GM19455 (cell line): ENCODE results near the gene OXER1.

Source experiments
- ATAC-seq: cut with Tn5 transposase; IDR thresholded peaks from one replicate; pipeline ENCODE4 v1.9.1; 2021; ENCODE audit not compliant: unreplicated experiment

Gene OXER1

DNA sequence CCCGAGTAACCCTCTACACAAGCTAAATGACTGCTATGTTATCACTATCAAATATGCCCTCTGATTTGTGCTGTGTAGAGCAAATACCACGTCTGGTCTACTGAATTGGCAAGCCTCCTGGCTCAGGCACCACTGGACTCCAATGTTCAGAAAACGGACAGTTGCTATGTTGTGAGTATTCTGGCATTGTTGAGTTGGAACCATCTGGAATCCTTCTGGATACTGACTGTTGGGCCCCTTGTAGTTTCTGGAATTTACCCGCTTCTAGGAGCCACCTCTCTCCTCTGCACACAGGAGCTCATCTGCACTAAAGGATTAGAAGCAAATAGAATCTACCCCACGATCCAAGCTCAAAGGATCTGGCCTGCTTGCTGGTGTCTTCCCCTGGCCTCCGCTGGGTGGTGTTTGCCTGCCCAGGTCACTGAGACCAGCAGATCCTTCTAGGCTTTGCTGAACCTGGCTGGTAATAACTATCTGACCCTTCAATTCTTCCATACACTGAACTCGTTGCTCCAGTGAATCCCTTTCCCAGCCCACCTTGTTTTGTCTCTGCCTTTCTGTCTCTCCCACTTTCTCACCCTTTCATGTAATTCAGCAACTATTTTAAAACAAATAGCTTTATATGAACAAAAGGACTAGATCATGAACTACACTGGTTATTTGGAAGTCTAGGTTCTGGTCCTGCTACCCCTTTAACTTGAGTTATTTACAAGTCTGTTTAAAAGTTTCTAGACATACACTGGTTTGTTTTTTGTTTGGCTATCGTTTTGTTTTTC lies 30.5 kb upstream of the OXER1 start:
- peak; percentile 34 for ATAC-seq

DNA sequence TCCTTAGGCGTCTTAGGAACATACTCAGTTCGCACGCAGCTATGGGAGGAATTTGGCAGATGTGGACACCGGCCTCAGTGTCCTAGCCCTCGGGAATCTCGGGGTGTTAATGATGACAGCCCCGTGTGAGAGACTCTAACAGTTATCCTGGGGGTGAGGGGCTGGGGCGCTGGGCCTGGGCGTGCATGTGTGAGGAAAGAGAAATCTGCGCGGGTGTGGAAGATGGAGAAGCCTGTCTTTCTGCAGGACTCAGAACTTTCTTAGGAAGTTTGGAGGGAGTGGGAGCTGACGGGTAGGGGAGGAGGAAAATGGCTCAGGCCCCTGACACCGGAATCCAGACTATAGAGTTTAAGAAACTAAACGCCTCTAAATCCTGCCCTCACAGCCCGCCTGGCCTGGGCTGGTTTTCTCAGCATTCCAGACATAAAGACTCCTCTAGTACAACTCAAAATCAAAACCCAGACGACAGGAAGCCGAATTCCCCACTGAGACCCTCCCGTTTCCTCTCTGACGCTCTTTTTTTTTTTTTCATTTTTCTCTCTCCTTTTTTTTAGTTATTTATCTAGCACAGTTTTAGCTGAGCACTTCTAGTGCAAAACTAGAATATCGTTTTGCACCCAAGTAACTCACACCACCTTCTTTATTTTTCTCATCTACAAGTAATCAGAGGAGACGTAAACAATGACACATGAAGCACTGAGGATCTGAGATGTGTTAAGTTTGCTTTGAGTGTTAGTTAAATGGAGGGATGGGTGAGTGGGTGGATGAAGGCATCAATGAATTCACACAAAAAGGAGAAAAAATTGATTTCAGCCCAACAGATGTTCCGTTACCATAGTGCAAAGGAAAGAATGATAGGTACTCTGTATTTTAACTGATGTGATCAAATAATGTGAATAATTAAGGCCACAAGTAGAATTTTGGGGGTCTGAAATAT lies 29.7 kb upstream of the OXER1 start:
- peak; percentile 1 for ATAC-seq

DNA sequence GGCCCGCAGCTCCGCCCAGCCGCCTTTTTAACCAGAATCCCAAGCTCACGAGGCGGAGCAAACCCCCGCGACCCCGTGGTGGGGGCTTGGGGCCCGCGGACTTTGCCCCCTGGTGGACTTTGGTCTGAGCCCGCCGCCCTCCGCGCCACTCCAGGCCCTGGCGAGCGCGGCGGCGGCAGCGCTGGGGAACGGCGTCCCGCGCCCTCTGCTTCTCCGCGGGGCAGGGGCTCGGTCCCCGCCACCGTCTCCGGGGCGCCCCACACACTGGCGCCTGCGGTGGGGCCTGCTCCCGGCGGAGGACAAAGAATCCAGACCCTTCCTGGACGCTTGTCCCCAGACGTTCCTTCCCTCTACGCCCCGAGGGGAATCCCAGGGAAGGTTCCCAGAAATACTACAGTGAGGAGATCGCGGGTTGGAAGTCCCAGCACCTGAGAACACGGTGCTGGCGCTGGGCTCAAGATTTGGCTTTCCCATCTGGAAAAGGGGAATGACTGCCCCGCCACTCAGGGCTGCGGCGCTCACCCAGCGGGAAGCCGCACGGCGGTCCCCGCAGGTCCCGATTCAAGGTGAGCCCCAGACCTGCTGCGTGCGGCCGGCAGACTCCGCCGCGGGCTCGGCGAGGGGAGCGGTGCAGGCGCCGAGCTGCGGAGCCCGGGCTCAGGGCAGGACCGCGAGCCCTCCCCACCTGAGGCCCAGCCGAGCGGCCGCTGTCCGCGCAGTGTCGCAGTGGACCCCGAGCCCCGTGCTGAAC lies 28.8 kb upstream of the OXER1 start, which contains the start of gene HAAO:
Gene HAAO (minus strand): TSS at position 1 of the 751 bp plus-strand sequence. CDS start 47 bp downstream, outside the sequence.
- ATAC-seq: peak; percentile 34

DNA sequence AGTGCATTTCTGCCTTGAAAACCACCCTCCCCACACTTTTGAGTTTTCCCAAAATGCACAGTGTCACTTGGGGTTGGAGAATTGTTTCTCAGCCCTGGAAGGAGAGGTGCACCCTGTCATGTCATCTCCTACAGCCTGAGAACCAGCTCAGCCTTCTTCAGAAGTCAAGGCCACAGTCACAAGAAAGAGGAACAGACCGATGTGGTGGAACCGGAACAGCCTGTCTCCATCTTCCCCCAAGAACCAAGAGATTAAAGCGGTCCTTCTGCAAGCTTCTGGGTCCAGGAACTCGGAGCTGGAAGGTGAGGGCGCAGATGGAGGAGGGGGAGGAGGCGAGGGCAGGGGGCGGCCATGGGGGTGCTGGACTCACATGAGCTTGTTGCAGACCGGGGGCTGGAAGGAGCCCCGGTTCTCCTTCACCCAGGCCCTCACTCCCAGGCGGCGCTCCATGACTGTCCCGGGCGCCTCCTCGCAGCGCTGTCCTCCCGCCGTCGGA lies 28.2 kb upstream of the OXER1 start:
- ATAC-seq: peak; percentile 28

DNA sequence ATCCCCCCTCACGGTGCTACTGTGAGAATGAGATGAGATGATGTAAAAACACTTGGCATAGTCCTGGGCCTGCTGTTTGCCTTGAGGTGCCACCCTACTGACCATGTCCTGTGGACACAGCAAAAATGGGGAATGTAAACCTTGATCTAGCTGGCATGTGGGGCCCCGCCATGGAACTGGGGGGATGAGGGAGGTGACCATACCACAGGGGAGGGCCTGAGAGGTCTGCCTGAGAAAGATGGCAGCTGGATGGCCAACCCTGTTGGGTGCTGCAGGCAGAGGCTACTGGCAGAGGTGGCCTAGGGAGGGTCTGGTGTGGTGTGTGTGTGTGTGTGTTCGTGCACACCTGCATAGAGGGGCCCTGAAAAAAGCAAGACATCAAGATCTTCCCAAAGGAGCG lies 27.7 kb upstream of the OXER1 start:
- no peak for ATAC-seq

DNA sequence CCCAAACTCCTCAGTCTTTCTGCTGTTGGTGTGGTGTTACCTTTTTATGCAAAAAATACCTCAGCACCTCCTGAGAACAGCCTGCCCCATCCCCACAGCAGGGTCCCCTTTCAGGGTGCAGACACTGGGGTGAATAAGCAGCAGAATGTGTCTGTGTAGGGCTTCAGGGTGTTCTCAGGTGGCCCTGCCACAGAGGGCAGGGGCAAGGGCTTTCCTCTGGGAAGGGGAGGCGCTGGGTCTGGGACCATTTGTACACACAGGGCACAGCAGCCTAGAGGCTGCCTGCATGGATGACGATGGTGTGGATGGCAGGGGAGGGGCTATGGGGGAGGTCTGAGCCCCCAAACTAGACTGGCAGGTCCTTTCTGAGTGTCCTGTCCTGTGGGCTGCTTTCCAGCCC lies 25.8 kb upstream of the OXER1 start:
- ATAC-seq: no peak

DNA sequence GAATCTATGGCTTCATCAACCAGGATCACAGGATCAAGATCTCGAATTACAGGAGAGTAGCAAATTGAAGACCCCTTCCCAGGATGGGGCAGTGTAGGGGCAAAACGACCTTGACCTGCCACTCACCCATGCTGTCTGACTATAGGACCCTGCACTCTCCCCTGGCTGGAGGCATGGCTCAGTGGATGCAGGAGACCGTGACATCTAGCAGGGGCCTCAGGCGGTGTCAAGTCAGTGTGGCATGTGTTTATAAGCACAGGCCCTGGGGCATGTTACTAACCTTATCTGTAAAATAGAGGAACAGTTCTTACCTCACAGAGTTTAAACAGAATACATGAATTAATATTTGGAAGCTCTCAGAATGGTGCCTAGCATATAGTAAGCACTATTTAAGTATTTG lies 24.9 kb upstream of the OXER1 start:
- no peak for ATAC-seq

DNA sequence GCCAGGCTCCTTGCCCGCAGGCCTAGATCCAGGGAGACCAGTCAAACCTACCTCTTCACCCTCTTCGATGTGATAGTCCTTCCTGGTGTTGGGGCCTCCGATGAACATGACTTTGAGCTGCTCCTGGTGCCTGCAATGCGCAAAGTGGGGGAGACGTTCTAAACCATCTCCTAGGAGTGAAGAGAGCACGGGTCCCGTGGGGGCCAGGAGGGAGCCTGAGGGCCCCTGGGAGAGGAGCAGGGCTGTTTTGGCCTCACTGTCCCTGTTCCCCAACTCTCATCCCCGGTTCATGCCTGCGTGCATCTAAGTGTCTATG lies 24.5 kb upstream of the OXER1 start:
- ATAC-seq: no peak

DNA sequence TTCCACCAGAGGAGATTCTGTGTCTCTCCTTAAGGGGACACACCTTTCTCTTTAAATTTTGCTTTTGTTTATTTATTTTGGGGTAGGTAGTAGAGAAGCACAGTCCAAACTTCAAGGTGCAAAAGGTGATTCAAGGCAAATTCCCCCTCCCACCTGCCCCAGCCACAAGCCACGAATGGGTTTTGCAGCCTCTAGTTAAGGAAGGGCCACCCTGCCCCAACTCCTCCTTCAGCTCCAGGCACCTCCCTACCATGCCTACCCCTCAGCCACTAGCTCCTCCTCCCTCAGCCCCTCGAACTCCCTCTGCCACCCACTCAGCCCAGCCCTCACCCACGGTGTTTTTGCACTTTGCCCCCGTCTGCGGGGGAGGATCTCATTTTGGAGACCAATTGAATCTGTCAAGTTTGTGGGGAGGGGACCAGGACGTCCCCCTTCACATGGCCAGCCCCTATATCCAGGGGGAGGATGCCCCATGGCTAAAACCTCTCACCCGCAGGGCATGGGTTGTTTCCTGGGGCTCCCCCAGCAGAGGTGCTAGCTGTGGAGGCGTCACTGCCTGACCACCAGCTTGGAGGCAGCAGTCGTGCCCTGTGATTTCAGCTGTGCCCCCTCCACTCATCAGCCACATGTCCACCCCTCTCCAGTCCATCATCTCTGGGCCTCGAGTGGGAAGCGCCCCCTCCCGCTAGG lies 24.0 kb upstream of the OXER1 start:
- ATAC-seq: no peak

DNA sequence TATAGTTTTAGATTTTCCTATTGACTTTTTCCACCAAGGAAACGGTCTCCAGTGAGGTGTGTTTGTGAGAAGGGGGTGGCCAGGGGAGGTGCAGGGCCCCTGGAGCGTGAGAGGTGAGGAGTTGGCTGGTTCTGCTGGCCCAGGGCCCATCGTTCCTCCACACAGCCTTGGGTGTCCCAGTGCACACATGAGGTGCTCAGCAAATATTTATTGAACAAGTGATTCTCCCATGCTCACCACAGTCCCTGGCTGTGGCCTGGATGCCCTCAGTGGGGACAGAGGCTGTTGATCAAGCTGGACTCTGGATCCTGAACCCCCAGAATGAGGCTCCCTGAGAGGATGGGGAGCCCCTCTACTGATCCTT lies 23.5 kb upstream of the OXER1 start:
- ATAC-seq: no peak

DNA sequence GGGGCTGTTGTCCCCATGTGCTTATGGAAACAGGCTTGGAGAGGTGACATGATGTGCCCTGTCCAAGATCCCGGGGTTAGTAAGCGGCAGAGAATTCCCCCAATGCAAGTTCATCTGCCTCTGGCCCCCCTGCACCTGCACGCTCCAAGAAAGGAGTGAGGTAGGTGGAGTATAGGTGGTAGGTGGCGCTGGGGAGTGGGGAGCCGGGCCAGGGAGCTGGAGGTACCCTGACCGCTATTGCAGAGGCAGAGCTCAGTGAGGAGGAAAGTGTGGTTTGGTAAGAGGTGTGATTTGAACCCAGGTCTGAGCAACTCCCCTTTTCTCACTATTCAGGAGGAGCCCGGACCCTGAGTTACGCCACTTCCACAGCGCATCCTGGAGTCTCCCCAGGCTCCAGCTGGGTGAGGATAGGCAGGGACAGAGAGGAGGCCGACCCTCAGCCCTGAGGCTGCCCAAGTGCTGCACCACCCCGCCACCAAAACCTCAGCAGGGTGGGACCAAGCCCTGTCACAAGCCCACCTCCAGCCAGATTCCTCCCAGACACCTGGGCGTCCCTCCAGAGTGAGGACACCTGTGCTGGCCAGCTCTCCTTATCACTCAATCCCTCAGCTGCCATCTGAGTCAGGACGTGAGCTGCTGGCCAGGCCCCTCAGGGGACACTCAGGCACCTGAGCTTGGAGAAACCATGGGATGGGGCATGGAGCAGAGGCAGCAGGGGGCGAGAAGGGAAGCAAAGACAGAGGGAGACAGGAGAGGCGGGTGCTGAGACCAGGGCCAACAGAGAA lies 22.8 kb upstream of the OXER1 start:
- no peak for ATAC-seq

DNA sequence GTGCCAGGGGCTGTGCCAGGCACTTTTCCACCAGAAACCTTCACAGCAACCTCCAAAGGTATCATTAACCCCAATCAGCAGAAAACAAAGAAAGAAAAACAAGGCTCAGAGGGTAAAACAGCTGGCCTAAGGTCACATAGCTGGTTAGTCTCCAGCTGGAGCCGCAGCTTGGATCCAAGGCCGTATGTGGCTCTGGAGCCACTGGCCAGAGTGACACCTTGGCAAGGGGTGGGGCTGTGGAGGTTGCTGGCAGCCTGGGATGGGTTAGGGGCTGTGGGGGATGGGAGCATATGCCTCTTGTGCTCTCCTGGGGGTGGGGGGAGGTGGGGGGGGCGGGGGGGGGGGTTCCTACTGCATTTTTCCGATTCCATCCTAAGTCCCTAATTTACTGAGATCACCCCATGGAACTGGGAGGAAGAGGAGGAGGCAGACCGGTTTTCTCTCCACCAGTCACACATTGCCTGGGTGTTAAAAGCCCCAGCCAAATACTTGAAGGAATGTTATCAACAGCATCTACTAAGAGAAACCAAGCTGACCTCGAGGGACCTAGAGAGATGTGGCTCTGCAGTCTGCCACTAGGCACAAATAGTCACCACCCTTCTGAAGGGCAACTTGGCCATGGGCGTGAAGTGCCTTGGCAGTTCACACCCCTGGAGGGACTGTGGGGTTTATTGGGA lies 20.4 kb upstream of the OXER1 start:
- no peak for ATAC-seq

DNA sequence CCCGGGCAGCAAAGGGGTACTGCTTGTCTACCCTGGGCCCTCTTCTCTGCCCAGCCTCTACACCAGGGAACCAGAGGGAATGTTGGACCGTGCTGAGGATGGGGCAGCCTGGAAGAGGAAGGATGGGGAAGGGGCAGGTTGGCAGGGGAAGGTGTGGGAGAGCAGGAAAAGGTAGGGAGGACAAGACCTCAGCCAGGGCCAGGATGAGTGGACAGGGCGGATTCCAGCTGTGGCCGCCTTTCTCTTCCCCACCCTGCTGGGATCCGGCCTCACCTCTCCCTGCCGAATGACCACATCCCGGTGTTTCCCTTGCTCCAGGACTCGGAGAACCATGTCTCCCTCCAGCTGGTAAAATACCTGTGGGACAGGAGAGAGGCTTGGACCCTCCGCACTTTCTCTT lies 19.6 kb upstream of the OXER1 start:
- no peak for ATAC-seq

DNA sequence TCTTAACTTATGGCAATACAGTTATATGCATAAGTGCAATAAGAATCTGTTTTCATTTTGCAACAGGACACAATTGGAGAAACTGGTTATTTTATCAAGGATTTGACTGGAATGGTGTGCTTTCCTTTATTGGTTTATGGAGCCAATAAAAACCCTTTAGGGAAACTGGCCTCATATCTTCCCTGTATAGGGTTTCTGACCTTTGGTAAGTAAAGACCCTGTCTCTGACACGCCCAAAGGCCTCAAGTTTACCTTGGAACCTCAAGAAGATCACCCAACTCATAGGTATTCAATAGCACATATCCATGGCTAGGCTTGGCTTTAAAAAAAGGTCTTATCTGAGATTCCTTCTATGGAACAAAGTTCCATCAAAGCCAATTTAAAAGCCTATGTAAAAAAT lies 17.2 kb upstream of the OXER1 start:
- ATAC-seq: no peak

DNA sequence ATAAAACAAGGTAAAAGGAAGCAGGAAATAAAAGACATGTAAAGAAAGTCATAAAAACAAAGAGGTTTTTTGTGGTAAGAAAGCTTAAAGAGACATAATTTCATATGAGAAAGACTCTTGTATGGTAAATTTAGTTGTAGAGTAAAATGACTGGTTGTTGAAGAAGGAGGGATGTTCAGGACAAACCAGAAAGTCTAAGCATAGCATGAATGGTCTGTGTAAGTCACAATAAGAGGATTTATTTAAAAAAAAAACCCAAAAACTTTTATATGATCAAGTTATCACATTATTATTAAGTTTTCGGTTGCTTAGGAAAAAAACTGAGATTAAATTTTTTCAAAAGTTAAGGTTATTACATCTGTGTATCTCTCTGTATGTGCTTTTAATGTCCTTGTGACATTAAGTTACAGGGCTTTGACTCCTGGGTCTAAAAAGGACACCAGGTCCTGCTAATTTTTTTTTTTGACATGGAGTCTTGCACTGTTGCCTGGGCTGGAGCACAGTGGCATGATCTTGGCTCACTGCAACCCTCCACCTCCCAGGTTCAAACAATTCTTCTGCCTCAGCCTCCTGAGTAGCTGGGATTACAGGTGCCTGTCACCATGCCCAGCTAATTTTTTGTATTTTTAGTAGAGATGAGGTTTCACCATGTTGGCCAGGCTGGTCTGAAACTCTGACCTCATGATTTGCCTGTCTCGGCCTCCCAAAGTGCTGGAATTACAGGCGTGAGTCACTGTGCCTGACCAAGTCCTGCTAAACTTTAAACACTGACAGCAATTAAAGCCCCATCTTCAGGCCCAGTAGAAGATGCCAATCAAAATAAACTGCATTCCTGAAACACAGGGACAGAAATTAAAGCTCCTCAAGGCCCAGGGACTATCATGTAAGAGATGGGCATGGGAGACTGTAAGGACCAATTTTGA lies 14.2 kb upstream of the OXER1 start:
- ATAC-seq: no peak

DNA sequence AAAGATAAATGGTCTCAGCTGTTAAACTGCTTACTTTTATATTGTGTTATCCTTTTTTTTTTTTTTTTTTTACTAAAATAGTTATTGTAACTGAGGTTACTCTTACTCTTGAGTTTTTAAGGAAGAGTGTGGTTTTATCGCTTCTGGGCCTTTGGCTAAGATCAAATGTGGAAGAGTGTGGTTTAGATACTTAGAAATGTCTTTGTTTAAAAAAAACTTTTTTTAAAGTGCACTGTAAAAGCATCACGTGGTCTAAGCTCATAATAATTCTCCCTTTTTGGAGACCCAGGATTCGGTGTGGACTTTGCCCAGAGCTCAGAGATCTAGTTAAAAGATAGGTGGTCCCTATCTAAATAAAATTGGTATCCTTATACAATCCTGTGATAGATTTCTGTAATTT lies 11.9 kb upstream of the OXER1 start:
- no peak for ATAC-seq

DNA sequence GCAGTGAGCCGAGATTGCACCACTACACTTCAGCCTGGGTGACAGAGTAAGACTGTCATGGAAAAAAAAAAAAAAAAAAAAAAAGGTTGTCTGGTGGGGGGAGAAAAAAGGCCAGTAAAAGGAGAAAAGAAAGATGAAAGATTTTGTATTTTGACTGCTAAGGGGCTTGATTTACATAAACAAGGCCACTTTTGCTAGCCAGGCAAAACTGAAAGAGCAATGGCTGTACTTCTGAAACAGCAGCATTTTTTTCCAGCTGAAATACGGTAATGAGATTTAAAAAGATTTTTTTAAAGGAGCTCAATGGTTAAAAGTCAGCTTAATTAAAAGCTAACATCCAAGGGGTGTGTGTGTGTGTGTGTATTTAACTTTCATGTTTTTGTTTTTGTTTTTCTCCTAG lies 11.3 kb upstream of the OXER1 start:
- ATAC-seq: no peak

DNA sequence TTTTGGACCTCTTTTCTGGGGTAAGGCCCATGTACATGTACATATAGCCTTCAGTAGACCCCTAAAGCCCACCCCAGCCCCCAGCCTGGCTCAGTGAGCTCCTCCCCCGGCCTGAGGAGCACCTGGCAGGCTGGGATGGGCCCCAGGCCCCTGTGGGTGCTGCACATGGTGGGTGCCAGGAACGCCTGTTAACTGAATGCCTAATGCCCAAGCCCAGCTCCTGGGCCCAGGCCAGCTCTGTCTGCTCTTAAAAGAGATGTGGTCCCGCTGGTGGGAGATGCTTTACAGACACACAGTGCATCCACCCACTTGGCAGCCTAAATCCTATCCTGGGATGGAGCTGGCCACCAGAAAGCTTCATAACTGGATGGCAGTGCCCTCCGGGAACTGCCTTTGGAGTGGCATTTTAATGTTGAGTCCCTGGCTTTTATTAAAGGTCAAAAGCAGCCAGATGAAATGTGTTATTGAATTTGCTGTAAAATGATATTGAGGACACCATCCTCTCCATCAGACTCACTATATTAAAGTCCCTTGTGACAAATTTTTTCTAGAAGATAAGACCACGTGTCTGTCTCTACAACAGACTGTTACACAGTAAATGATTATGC lies 7.7 kb upstream of the OXER1 start:
- no peak for ATAC-seq
